ENCODE measurements around the gene SREBF1. TPM values are rescaled to one million over a fixed set of nuclear protein-coding genes. Genes with fewer than 3 reads are reported as not detected.
A peak's percentile ranks its signal among the peaks of the same experiment; 100 is the strongest.

SREBF1 gene
- total RNA-seq, 1 donor from 2014 or later, result 15.2 TPM

- no peak for ATAC-seq
- intact Hi-C loops (cut with micrococcal nuclease), result no loop called here
- DNase-seq, result no peak
Observed at GRCh38 chr17:17844079-17844478, 7.3 kb upstream of the SREBF1 start.

GRCh38 chr17:17843096-17843495 is 6.3 kb upstream of the SREBF1 start:
- DNase-seq, result no peak
- no peak for ATAC-seq

DNA sequence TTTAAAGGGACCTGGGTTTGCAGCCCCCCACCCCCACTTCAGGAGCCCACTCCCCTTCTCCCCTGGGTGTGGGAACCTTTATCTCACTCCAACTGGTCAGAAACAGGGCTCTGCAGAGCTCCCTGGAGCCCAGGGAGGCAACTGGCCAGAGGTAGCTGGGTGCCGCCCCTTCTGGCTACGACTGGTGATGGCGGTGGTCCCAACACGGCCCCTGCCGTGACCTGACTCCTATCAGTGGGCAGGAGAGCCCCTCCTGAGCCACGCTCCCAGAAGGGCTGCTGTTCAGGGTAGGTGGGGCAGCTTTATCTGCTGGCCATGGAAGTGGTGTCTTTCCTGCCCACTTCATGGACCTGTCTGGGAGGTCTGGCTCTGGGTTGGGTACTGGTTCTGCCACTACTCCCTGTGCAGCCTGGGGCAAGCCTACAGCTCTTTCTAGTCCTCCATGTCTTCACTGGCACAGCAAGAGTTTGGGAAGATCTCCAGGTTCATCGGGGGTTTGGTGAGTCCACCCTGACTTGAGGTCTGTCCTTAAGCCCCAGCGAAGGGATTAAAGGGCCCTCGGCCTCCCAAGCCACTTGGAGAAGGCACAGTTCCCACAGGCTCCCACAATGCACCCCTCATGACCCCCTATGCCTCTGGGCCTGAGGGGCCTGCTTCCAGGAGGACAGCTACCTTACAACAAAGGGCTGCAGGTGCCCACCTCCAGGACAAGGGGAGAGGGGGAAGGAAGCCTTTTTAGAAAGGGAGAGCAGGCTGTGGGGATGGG is 5.5 kb upstream of the SREBF1 start:
- DNase-seq (no peak), ATAC-seq (no peak)
- intact Hi-C loops (cut with micrococcal nuclease), result no loop called here

More at GRCh38 chr17:17843096-17843495, 6.3 kb upstream of the SREBF1 start:
- intact Hi-C loops (cut with micrococcal nuclease), result no loop called here

DNA sequence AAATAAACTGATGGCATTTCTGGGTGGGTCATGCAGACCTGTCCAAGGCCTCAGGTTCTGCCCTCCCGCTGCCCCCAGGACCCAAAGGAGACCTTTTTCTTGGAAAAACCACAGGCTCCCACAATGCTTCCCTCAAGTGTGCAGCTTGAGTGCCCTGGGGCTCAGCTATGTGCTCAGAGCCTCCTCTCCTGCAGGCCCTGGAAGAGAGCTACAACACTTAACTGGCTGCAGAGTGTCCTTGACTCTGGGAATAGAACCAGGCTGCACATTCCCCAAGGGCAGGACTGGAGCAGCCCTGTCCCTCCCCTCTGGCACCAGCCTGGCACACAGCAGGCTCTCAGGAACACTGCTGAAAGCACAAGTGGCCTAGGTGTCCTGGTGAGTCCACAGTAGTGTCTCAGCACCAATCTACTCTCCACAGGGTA is 4.8 kb upstream of the SREBF1 start:
- ATAC-seq (peak; percentile 64), DNase-seq (peak; percentile 81)
- intact Hi-C loops (cut with micrococcal nuclease), result no loop called here

GRCh38 chr17:17840751-17841591 is 4.2 kb upstream of the SREBF1 start:
- intact Hi-C loops (cut with micrococcal nuclease), result no loop called here
- peak; percentile 1 for ATAC-seq
- no peak for DNase-seq

DNA sequence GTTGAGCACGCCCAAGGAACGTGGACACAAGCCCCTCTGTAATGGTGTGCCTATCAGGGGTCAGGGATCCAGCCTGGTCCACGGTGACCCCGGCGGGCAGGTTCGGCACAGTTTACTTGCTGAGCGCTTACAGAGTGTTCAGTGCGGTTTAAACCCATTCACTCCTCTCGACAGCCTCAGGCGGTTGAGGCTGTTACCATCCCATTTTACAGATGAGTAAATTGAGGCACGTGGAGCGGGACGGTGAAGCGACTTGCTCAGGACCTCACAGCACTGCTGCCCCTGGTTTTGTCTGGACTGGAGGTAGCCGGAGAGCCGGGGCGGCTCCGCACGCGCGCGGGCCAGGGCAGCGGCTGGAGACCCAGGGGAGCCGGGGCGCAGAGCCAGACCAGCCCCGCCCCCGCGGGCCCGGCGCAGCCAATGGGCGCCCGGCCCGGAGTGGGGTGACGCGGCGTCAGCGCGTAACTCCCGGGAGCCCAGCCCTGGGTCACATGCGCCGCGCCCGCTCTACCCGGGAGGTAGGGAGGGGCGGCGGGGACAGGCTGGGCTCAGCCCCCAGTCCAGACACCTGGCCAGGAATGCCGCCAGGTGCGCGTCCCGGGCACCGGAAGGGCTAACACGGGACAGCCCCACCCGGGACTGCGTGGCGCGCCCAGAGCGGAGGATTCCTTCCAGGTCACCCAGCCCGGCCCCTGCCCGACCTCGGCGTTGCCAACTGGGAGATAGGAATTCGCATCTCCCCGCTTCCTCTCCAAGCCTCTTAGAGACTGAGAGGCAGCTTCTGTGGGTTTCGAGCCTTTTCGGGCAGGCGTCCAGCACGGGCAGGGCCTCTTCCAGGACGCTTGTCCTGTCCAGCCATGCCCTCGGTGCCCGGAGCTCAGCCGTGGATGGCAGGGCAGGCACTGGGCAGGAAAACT is 3.3 kb upstream of the SREBF1 start:
- intact Hi-C loops (cut with micrococcal nuclease), result no loop called here
- ATAC-seq (peak; percentile 71), DNase-seq (peak; percentile 95)

DNA sequence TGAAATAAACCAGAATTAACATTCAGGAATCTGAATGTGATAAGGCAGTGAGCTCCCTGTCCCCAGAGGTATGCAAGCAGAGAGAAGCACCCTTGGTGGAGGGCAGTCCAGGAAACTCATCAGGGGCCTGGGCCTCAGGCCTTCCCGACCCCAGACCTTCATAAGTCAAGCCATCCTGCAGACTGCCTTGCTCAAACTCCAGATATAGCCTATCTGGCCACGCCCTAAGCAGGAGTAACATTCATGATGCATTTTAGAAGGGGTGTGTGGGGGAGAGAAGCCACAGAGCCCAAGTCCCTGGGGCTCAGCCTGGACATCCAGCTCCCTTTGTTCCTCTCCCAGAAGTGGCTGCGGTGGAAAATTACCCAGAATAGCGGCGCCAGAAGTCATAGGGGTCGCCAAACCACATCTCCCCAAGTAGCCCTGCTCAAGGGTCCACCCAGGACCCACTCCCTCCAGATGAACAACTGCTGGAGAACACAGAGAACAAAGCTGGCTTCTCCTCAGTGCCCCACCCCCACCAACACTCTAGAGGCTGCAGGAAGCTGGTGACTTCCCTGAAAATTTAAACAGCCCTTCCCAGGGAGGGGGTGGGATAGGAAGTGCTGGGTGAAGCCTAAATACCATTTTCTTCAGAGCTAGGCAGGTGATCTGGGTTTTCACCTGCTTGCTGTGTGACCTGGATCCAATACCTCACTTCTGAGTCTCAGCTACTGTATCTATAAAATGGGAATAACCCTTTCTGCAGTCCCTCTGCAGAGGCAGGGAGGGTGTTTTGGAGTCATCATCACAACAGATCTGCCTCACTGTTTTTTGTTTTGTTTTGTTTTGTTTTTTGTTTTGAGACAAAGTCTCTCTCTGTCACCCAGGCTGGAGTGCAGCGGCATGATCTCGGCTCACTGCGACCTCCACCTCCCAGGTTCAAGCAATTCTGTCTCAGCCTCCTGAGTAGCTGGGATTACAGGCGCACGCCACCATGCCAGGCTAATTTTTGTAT is 1.5 kb upstream of the SREBF1 start:
- ATAC-seq (no peak), DNase-seq (peak; percentile 70)
- intact Hi-C loops (cut with micrococcal nuclease), result no loop called here

DNA sequence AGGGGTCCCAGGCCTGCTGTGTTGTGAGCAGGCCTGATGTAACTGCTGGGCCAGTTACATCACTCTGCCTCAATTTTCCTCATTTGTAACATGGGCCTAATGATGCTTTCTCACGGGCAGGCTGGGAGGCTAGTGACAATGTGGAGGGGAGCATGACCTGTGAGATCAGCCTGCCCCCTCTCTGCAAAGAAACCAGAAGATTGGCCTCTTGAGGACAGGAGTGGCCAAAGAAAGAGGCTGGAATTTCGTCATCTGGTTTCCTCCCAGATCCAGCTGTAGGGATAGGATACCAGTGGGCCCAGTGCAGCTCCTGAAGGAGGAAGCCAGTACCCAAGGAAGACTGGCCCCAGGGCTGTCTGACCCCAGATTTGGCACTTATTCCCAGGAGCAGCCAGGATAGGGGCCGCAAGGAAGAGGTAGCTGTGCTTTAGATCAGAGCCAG is 615 bp upstream of the SREBF1 start:
- intact Hi-C loops (cut with micrococcal nuclease), result no loop called here
- peak; percentile 18 for ATAC-seq
- DNase-seq, result peak; percentile 56

GRCh38 chr17:17836250-17836817 is 452 bp downstream of the SREBF1 start:
- intact Hi-C loops (cut with micrococcal nuclease), result no loop called here
- ATAC-seq (peak; percentile 80), DNase-seq (peak; percentile 99)

DNA sequence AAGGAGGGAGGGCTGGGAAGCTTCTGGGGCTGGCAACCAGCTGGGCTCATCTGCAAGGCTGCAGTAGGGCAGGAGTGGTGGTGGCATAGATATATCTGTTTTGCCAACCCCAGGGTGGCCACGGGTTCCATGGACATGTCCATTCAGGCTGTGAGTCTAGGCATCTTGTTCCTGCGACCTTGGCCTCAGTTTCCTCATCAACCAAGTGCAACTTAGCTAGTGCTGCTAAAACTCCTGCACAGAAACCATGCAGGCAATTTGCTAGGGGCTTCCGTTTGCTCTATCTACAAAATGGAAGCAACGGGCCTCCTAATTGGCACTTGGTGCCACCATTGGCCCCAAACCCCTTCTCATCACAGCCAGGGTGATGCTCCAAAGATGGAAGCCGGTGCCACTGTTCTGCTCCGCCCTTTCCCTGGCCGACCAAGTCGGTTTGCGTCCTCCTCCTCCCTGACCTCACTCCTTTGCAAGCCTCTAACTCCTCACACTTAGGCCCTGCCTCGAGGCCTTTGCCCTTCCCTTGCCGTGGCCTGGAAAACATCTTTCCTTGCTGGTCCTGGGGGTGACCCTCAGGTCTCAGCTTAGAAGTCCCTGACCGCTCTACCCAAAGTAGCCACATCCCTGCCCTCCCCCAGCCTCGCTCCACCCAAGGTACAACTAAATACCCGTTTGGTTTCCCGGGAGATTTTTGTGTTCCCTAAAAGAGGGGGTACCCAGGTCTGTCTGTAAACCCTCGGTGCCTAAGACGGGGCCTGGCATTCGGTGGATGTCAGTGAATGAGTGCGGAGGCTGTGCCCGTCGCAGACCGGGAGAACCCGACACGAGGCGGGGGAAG is 1.2 kb downstream of the SREBF1 start:
- no peak for ATAC-seq
- intact Hi-C loops (cut with micrococcal nuclease), result no loop called here
- DNase-seq, result peak; percentile 20

DNA sequence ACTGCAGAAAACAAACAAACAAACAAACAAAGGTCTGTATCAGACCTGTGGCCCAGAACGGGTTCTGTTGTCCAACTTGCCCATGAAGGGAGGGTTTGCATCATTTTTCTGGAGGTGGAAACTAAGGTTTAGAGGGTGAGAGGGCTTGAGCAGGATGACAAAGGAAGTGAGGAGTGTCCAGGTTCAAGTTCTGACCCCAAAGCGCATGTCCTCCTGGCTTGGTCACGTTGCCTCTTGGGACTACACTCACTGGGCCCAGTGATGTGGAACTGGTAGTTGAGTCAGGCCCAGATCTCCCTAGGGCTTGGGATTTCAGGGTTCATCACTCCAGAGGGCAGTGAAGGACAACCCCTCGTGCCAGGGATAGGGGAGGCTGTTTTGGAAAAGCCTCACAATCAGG is 1.8 kb downstream of the SREBF1 start:
- no peak for DNase-seq
- intact Hi-C loops (cut with micrococcal nuclease), result no loop called here
- ATAC-seq, result no peak

DNA sequence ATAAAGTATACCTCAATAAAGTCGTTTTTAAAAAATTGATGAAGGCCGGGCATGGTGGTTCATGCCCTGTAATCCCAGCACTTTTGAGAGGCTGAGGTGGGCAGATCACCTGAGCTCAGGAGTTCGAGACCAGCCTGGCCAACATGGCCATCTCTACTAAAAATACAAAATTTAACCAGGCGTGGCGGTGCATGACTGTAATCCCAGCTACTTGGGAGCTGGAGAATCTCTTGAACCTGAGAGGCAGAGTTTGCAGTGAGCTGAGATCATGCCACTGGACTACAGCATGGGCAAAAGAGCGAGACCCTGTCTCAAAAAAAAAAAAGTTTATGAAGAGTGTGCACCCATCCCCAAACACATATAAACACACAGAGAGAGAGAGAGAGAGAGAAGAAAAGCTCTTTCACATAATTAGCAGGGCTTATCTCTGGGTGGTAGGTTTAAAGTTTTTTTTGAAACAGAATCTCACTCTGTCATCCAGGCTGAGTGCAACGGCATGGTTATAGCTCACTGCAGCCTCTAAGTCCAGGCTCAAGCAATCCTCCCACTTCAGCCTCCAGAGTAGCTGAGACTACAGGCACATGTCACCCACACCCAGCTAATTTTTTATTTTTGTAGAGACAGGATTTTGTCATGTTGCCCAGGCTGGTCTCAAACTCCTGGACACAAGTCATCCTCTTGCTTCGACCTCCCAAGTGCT is 3.0 kb downstream of the SREBF1 start:
- DNase-seq, result no peak
- intact Hi-C loops (cut with micrococcal nuclease), result no loop called here
- ATAC-seq, result no peak

GRCh38 chr17:17832032-17832363 is 4.8 kb downstream of the SREBF1 start:
- ATAC-seq, result no peak
- DNase-seq, result no peak
- intact Hi-C loops (cut with micrococcal nuclease), result no loop called here

GRCh38 chr17:17831208-17832031 is 5.4 kb downstream of the SREBF1 start:
- DNase-seq, result peak; percentile 36
- intact Hi-C loops (cut with micrococcal nuclease), result no loop called here
- ATAC-seq, result no peak

- DNase-seq (peak; percentile 37), ATAC-seq (no peak)
- intact Hi-C loops (cut with micrococcal nuclease), result no loop called here
Observed at GRCh38 chr17:17830740-17831207, 6.0 kb downstream of the SREBF1 start.

GRCh38 chr17:17830269-17830567 is 6.6 kb downstream of the SREBF1 start:
- DNase-seq (no peak), ATAC-seq (no peak)
- intact Hi-C loops (cut with micrococcal nuclease), result no loop called here

Data from left ventricle myocardium superior (tissue), 1 donor.